Stimulated activated CD8-positive, alpha-beta memory T cell treated with anti-CD3 and anti-CD28 coated beads, Interleukin-15, amount 100 ng/mL, for 48 hours (primary cell): ENCODE results near the gene BCL6B.
"Not testable (repeated sequence)": the region's sequence is repeated elsewhere in the genome, so short reads cannot be mapped to it uniquely, and the experiment has no call there.

Experiments used
- DNase-seq, 2 donors: peaks; one replicate each; pipeline ENCODE4 v3.0.0-alpha.2; 2020; ENCODE audit warnings: low read depth in 2 of 2

Gene BCL6B

GRCh38 chr17:7029096-7029495 lies 6.2 kb downstream of the BCL6B start:
- DNase-seq: no peak

- no peak for DNase-seq
Measured at GRCh38 chr17:7029659-7030058, 6.8 kb downstream of the BCL6B start.

- no peak for DNase-seq
Measured at GRCh38 chr17:7034955-7035590, 12.2 kb downstream of the BCL6B start.

GRCh38 chr17:7035591-7036368 lies 12.9 kb downstream of the BCL6B start, which contains the start of gene SLC16A13:
SLC16A13 (plus strand) TSS chr17:7036015; CDS start chr17:7036383, 368 bp downstream.
- peak; percentile 97 to 98 for DNase-seq

- no peak for DNase-seq
Measured at GRCh38 chr17:7038025-7038862, 15.4 kb downstream of the BCL6B start.

- DNase-seq: no peak
Measured at GRCh38 chr17:7039832-7040231, 17.0 kb downstream of the BCL6B start.

- DNase-seq: no peak
Measured at GRCh38 chr17:7041607-7042500, 19.0 kb downstream of the BCL6B start.

GRCh38 chr17:7042501-7043181 lies 19.8 kb downstream of the BCL6B start:
- DNase-seq: no peak

- no peak for DNase-seq
Measured at GRCh38 chr17:7043182-7043496, 20.3 kb downstream of the BCL6B start.

- no peak for DNase-seq
Measured at GRCh38 chr17:7043497-7044198, 20.8 kb downstream of the BCL6B start, which contains the start of gene SLC16A11. SLC16A11 (minus strand) TSS chr17:7044092; CDS start chr17:7043513, 579 bp downstream.

- DNase-seq: no peak
Measured at GRCh38 chr17:7045492-7046126, 22.8 kb downstream of the BCL6B start.

GRCh38 chr17:7046127-7046724 lies 23.4 kb downstream of the BCL6B start:
- DNase-seq: no peak

- DNase-seq: peak in 1 of 2 donors; percentile 64
Measured at GRCh38 chr17:7046725-7047397, 24.0 kb downstream of the BCL6B start.

- no peak for DNase-seq
Measured at GRCh38 chr17:7047566-7047965, 24.7 kb downstream of the BCL6B start.

- DNase-seq: no peak
Measured at GRCh38 chr17:7048968-7049367, 26.1 kb downstream of the BCL6B start.

GRCh38 chr17:7050583-7050982 lies 27.7 kb downstream of the BCL6B start:
- DNase-seq: not testable (repeated sequence)

GRCh38 chr17:7056386-7056785 lies 33.5 kb downstream of the BCL6B start:
- no peak for DNase-seq

- no peak for DNase-seq
Measured at GRCh38 chr17:7058831-7059447, 36.1 kb downstream of the BCL6B start.
